HEK293 (cell line): Measurements from ENCODE around the gene ZSWIM1.

ENCODE experiments used
- CTCF ChIA-PET: fragments of 350-600 bp; formaldehyde crosslinking; extraction: SDS; loops from one replicate; lab custom pipeline; 2021; ENCODE audit warnings: antibody characterized with exemption; lab: Yijun Ruan, JAX
- POLR2A ChIA-PET: fragments of 300-600 bp; formaldehyde crosslinking; extraction: SDS; loops from one replicate; lab custom pipeline; 2020; ENCODE audit warnings: antibody characterized with exemption, inconsistent platforms; lab: Yijun Ruan, JAX
- H3K27ac ChIP-seq: fragments of 200-500 bp; sonication (Bioruptor generic); 2 replicates; pipeline ENCODE4 v1.5.1; 2014; ENCODE audit warnings: low read depth, low read length, control low read depth, inconsistent platforms; ENCODE audit errors: extremely low read depth
- H3K36me3 ChIP-seq, 2 experiments: fragments of 200-500 bp in 1 of 2; sonication (Bioruptor generic) in 1 of 2; 1 replicate in 1 of 2; 2 replicates in 1 of 2; pipeline ENCODE4 v1.5.1; 2014 to 2017; ENCODE audit warnings: inconsistent platforms in 2 of 2, low read length in 2 of 2; ENCODE audit not compliant: control insufficient read depth in 2 of 2, insufficient read depth in 1 of 2
- H3K4me1 ChIP-seq: fragments of 200-500 bp; sonication (Bioruptor generic); 2 replicates; pipeline ENCODE4 v1.5.1; 2014; ENCODE audit warnings: mild to moderate bottlenecking, low read length, inconsistent platforms; ENCODE audit not compliant: control insufficient read depth, insufficient read depth
- H3K4me3 ChIP-seq: 2 replicates; pipeline ENCODE4 v1.5.1; 2011; ENCODE audit warnings: low read depth, mild to moderate bottlenecking, control low read depth, low read length, moderate library complexity
- H3K9me3 ChIP-seq: fragments of 200-500 bp; sonication (Bioruptor generic); 2 replicates; pipeline ENCODE4 v1.5.1; 2014; ENCODE audit warnings: low read depth, low read length, inconsistent platforms; ENCODE audit not compliant: control insufficient read depth, insufficient read depth
- SCRT1 ChIP-seq: fragments of 450-650 bp; formaldehyde crosslinking; IDR thresholded peaks from 2 replicates; pipeline ENCODE4 v1.5.1; 2016; ENCODE audit warnings: missing biosample characterization, missing genetic modification characterization, borderline replicate concordance
- SCRT2 ChIP-seq: fragments of 450-650 bp; formaldehyde crosslinking; IDR thresholded peaks from 2 replicates; pipeline ENCODE4 v1.5.1; 2016; ENCODE audit warnings: missing biosample characterization, missing genetic modification characterization
- TRIM28 ChIP-seq: IDR thresholded peaks from 2 replicates; pipeline ENCODE4 v1.6.1; 2011; ENCODE audit warnings: low read length, control low read depth, borderline replicate concordance
- YY2 ChIP-seq: fragments of 450-650 bp; formaldehyde crosslinking; IDR thresholded peaks from 2 replicates; pipeline ENCODE4 v1.5.1; 2016; ENCODE audit warnings: missing biosample characterization, missing genetic modification characterization
- ZIC2 ChIP-seq: fragments of 450-650 bp; formaldehyde crosslinking; IDR thresholded peaks from 2 replicates; pipeline ENCODE4 v1.5.1; 2016; ENCODE audit warnings: missing biosample characterization, missing genetic modification characterization
- ZNF121 ChIP-seq: fragments of 450-650 bp; formaldehyde crosslinking; IDR thresholded peaks from 2 replicates; pipeline ENCODE4 v1.5.1; 2016; ENCODE audit warnings: missing biosample characterization, missing genetic modification characterization
- ZNF335 ChIP-seq: fragments of 450-650 bp; formaldehyde crosslinking; conservative IDR thresholded peaks from 2 replicates; pipeline ENCODE4 v1.5.1; 2016; ENCODE audit warnings: missing biosample characterization, missing genetic modification characterization
- ZNF521 ChIP-seq: fragments of 450-650 bp; formaldehyde crosslinking; IDR thresholded peaks from 2 replicates; pipeline ENCODE4 v1.5.1; 2017; ENCODE audit warnings: missing biosample characterization, mild to moderate bottlenecking, missing genetic modification characterization
- ZNF548 ChIP-seq: fragments of 450-650 bp; formaldehyde crosslinking; IDR thresholded peaks from 2 replicates; pipeline ENCODE4 v1.5.1; 2016; ENCODE audit warnings: missing biosample characterization, missing genetic modification characterization
- ZNF600 ChIP-seq: fragments of 450-650 bp; formaldehyde crosslinking; IDR thresholded peaks from 2 replicates; pipeline ENCODE4 v1.5.1; 2016; ENCODE audit warnings: missing biosample characterization, missing genetic modification characterization
- ZNF76 ChIP-seq: fragments of 450-650 bp; formaldehyde crosslinking; IDR thresholded peaks from 2 replicates; pipeline ENCODE4; 2016; ENCODE audit warnings: low read depth, missing biosample characterization, missing genetic modification characterization, borderline replicate concordance
- TF ChIP-seq, protein P1 (sequence below): fragments of 450-650 bp; formaldehyde crosslinking; IDR thresholded peaks from 2 replicates; pipeline ENCODE4 v1.5.1; 2016; ENCODE audit warnings: missing biosample characterization, missing genetic modification characterization
- TF ChIP-seq, protein P2 (sequence below): fragments of 450-650 bp; formaldehyde crosslinking; IDR thresholded peaks from 2 replicates; pipeline ENCODE4 v1.5.0; 2017; ENCODE audit warnings: missing biosample characterization, missing genetic modification characterization, borderline replicate concordance
- TF ChIP-seq, protein P3 (sequence below): fragments of 450-650 bp; formaldehyde crosslinking; IDR thresholded peaks from 2 replicates; pipeline ENCODE4 v1.5.1; 2016; ENCODE audit warnings: missing biosample characterization, missing genetic modification characterization
- TF ChIP-seq, protein P4 (sequence below): fragments of 450-650 bp; formaldehyde crosslinking; conservative IDR thresholded peaks from 2 replicates; pipeline ENCODE4 v1.5.1; 2016; ENCODE audit warnings: low read depth, missing biosample characterization, missing genetic modification characterization
- TF ChIP-seq, protein P5 (sequence below): fragments of 450-650 bp; formaldehyde crosslinking; IDR thresholded peaks from 2 replicates; pipeline ENCODE4 v1.5.1; 2016; ENCODE audit warnings: missing biosample characterization, missing genetic modification characterization
- TF ChIP-seq, protein P6 (sequence below): IDR thresholded peaks from 2 replicates; pipeline ENCODE4 v1.6.1; 2011; ENCODE audit warnings: mild to moderate bottlenecking, low read depth, low read length, borderline replicate concordance

The ZSWIM1 gene

DNA sequence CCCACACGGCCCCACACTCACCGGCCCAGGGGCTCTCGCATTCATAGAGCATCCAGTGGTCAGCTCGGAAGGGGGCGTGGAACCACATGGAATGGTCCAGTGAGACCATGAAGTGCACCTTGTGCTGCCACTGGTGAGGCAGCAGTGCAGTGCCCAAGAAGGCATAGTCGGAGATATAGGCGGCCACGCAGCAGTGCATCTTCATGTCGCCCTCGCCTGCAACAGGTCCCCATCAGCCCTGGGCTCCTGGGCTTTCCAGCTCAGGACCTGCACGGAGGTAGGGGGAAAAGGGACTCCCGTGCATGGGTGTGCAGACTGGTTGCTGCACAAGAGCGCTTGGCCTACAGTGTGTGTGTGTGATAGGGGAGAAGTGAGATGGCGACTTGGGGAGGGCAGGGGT is 37.5 kb upstream of the ZSWIM1 start:
- no peak overlapping the region for H3K27ac ChIP-seq
- H3K4me3 ChIP-seq = no peak overlapping the region
- H3K4me1 ChIP-seq = no peaks in the 10 kb centered on the region
- ChIA-PET CTCF (no interaction called here), POLR2A (no interaction called here)
- no peaks in the 10 kb centered on the region for H3K9me3 ChIP-seq
- TF ChIP-seq ZNF76 (no peak), SCRT2 (tag by site-specific recombination) (peak; percentile 82), SCRT1 (tag by site-specific recombination) (peak; percentile 61; the same call in 1 of the 2 replicates), TRIM28 (no peak), ZNF600 (tag by site-specific recombination) (0 out of 2 replicates have a peak, but pooled peaks have one; percentile 17)
- TF ChIP-seq, protein P1, sequence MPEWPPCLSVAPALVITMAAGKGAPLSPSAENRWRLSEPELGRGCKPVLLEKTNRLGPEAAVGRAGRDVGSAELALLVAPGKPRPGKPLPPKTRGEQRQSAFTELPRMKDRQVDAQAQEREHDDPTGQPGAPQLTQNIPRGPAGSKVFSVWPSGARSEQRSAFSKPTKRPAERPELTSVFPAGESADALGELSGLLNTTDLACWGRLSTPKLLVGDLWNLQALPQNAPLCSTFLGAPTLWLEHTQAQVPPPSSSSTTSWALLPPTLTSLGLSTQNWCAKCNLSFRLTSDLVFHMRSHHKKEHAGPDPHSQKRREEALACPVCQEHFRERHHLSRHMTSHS (tag by site-specific recombination) = no peak
- TF ChIP-seq, protein P2, sequence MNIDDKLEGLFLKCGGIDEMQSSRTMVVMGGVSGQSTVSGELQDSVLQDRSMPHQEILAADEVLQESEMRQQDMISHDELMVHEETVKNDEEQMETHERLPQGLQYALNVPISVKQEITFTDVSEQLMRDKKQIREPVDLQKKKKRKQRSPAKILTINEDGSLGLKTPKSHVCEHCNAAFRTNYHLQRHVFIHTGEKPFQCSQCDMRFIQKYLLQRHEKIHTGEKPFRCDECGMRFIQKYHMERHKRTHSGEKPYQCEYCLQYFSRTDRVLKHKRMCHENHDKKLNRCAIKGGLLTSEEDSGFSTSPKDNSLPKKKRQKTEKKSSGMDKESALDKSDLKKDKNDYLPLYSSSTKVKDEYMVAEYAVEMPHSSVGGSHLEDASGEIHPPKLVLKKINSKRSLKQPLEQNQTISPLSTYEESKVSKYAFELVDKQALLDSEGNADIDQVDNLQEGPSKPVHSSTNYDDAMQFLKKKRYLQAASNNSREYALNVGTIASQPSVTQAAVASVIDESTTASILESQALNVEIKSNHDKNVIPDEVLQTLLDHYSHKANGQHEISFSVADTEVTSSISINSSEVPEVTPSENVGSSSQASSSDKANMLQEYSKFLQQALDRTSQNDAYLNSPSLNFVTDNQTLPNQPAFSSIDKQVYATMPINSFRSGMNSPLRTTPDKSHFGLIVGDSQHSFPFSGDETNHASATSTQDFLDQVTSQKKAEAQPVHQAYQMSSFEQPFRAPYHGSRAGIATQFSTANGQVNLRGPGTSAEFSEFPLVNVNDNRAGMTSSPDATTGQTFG (tag by site-specific recombination) = no peak
- H3K36me3 ChIP-seq = peaks cover 5 to 78% of the 10 kb centered on the region in 2 experiments; a peak in 2 of 3 replicates

DNA sequence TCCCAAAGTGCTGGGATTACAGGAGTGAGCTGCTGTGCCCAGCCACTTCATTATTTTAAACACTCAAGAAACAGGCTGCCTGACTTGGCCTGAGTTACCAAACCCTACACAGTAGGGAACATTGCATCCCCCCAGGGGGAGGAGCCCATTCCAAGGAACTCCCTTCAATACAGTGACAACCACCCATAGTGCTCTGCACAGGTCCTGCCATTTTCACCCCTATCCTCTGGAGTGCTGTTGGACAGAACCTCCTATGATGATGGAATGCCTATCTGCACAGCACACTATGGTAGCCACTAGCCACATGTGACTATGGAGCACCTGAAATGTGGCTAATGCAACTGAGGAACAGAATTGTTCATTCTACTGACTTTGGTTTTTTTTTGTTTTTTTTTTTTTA is 35.6 kb upstream of the ZSWIM1 start:
- TF ChIP-seq SCRT1 (tag by site-specific recombination) = no peak
- TF ChIP-seq ZNF521 (tag by site-specific recombination) = no peak
- no peak for TF ChIP-seq ZNF335 (tag by site-specific recombination)
- no peak for TF ChIP-seq ZNF548
- TF ChIP-seq, protein P3, sequence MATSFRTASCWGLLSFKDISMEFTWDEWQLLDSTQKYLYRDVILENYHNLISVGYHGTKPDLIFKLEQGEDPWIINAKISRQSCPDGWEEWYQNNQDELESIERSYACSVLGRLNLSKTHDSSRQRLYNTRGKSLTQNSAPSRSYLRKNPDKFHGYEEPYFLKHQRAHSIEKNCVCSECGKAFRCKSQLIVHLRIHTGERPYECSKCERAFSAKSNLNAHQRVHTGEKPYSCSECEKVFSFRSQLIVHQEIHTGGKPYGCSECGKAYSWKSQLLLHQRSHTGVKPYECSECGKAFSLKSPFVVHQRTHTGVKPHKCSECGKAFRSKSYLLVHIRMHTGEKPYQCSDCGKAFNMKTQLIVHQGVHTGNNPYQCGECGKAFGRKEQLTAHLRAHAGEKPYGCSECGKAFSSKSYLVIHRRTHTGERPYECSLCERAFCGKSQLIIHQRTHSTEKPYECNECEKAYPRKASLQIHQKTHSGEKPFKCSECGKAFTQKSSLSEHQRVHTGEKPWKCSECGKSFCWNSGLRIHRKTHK (tag by site-specific recombination) = no peak
- TF ChIP-seq, protein P4, sequence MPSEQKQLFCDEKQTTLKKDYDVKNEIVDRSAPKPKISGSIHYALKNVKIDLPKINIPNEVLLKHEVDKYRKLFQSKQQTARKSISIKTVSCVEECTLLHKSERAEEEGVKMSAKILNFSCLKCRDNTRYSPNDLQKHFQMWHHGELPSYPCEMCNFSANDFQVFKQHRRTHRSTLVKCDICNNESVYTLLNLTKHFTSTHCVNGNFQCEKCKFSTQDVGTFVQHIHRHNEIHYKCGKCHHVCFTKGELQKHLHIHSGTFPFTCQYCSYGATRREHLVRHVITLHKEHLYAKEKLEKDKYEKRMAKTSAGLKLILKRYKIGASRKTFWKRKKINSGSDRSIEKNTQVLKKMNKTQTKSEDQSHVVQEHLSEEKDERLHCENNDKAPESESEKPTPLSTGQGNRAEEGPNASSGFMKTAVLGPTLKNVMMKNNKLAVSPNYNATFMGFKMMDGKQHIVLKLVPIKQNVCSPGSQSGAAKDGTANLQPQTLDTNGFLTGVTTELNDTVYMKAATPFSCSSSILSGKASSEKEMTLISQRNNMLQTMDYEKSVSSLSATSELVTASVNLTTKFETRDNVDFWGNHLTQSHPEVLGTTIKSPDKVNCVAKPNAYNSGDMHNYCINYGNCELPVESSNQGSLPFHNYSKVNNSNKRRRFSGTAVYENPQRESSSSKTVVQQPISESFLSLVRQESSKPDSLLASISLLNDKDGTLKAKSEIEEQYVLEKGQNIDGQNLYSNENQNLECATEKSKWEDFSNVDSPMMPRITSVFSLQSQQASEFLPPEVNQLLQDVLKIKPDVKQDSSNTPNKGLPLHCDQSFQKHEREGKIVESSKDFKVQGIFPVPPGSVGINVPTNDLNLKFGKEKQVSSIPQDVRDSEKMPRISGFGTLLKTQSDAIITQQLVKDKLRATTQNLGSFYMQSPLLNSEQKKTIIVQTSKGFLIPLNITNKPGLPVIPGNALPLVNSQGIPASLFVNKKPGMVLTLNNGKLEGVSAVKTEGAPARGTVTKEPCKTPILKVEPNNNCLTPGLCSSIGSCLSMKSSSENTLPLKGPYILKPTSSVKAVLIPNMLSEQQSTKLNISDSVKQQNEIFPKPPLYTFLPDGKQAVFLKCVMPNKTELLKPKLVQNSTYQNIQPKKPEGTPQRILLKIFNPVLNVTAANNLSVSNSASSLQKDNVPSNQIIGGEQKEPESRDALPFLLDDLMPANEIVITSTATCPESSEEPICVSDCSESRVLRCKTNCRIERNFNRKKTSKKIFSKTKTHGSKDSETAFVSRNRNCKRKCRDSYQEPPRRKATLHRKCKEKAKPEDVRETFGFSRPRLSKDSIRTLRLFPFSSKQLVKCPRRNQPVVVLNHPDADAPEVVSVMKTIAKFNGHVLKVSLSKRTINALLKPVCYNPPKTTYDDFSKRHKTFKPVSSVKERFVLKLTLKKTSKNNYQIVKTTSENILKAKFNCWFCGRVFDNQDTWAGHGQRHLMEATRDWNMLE (tag by site-specific recombination) = no peak
- TF ChIP-seq ZNF121 (tag by site-specific recombination) = no peak
- TF ChIP-seq YY2 (tag by site-specific recombination) = no peak
- no peak for TF ChIP-seq SCRT2 (tag by site-specific recombination)
- TF ChIP-seq, protein P5, sequence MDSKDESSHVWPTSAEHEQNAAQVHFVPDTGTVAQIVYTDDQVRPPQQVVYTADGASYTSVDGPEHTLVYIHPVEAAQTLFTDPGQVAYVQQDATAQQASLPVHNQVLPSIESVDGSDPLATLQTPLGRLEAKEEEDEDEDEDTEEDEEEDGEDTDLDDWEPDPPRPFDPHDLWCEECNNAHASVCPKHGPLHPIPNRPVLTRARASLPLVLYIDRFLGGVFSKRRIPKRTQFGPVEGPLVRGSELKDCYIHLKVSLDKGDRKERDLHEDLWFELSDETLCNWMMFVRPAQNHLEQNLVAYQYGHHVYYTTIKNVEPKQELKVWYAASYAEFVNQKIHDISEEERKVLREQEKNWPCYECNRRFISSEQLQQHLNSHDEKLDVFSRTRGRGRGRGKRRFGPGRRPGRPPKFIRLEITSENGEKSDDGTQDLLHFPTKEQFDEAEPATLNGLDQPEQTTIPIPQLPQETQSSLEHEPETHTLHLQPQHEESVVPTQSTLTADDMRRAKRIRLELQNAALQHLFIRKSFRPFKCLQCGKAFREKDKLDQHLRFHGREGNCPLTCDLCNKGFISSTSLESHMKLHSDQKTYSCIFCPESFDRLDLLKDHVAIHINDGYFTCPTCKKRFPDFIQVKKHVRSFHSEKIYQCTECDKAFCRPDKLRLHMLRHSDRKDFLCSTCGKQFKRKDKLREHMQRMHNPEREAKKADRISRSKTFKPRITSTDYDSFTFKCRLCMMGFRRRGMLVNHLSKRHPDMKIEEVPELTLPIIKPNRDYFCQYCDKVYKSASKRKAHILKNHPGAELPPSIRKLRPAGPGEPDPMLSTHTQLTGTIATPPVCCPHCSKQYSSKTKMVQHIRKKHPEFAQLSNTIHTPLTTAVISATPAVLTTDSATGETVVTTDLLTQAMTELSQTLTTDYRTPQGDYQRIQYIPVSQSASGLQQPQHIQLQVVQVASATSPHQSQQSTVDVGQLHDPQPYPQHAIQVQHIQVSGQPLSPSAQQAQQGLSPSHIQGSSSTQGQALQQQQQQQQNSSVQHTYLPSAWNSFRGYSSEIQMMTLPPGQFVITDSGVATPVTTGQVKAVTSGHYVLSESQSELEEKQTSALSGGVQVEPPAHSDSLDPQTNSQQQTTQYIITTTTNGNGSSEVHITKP = peak; percentile 69
- TF ChIP-seq ZIC2 (tag by site-specific recombination) = peak; percentile 54
- TF ChIP-seq, protein P6, sequence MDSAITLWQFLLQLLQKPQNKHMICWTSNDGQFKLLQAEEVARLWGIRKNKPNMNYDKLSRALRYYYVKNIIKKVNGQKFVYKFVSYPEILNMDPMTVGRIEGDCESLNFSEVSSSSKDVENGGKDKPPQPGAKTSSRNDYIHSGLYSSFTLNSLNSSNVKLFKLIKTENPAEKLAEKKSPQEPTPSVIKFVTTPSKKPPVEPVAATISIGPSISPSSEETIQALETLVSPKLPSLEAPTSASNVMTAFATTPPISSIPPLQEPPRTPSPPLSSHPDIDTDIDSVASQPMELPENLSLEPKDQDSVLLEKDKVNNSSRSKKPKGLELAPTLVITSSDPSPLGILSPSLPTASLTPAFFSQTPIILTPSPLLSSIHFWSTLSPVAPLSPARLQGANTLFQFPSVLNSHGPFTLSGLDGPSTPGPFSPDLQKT = no peak
- CTCF ChIA-PET = interaction anchor here (0.7 to 1.0 kb wide), 2 partner anchors 11 to 46 kb away, joined by 4 read pairs; no protein-coding TSS in a partner anchor
- H3K27ac ChIP-seq = no peak overlapping the region
- no peaks in the 10 kb centered on the region for H3K4me1 ChIP-seq
- no peak overlapping the region for H3K4me3 ChIP-seq
- H3K9me3 ChIP-seq = no peaks in the 10 kb centered on the region
- peaks cover 5 to 83% of the 10 kb centered on the region in 2 experiments; a peak in 2 of 3 replicates for H3K36me3 ChIP-seq
- POLR2A ChIA-PET = no interaction called here
